NCI-H526 (cell line): ENCODE data around the gene CSTF1.
"Not testable (repeated sequence)": the region's sequence is repeated elsewhere in the genome, so short reads cannot be mapped to it uniquely, and the experiment has no call there.

Experiments
- DNase-seq, 2 experiments: peaks; one replicate each; lab custom pipeline; 2025; lab: John Stamatoyannopoulos, UW

The CSTF1 gene

GRCh38 chr20:56369179-56369578 lies 23.3 kb upstream of the CSTF1 start:
- no peak for DNase-seq

DNA sequence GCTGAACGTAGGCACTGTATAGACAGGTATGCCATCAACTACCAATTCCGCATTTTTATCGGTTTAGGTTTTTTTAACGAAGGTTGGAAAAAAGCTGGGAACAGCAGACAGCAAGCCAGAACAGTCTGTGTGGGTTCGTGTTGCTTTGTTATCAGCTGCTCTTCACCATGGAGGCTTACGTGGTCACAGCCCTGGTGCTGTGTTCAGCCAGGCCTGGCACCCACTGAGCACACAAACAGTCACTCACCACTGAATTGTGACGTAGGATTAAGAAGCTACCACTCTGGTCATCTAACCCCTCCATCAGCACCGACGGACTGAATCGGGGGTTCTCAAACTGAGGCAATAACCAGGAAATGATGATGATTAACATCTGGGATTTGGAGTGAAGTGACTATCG lies 20.5 kb upstream of the CSTF1 start:
- DNase-seq, result no peak

GRCh38 chr20:56372850-56373249 lies 19.6 kb upstream of the CSTF1 start:
- DNase-seq, result no peak

DNA sequence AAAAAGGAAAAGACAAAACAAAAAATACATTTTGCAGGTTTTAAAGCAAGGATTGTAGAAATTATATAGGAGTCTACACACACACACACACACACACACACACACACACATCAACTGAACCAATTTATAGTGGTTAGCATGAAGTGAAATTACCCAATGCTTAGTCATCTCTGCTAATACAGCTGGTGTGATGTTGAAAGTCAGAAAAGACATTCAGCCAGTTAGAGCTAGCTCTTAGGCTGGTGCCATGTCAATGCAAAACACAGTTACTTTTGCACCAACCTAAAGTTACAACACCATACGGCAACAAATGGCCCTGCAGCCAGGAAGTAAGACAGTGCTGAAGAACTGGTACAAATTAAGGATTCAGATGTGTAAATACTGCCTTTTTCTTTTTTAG lies 18.5 kb upstream of the CSTF1 start:
- no peak for DNase-seq

DNA sequence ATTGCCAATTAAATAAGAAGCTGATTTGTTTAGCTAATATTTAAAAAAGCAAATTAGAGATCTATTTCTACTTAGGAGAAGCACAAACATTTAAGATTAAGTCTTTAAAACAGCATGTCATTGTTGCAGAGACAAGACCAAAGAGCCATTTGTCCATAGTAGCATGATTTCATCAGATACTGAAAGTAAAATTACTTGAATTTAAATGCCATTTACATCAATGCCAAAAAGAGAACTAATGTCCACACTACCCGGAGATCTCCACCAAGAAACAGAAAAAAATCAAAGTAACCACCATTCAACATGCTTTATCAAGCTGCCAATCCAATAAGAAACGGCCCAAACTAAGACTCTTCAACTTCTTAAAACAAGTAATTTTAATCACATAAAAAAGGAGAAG lies 16.1 kb upstream of the CSTF1 start:
- DNase-seq, result no peak

DNA sequence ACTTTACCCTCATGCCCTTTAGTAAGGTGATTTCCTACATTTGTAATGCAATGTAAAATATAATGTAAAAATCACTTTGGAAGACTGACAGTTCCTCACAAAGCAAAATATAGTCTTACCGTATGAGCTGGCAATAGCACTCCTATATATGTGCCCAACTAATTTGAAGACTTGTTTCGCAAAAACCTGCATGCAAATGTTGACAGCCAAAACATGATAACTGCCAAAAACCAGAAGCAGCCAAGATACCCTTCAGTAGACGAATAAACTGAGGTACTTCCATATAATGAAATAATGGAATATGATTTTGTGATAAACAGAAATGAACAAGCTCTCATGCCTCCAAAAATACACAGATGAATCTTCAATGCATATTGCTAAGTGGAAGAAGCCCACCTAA lies 14.1 kb upstream of the CSTF1 start:
- DNase-seq, result no peak

DNA sequence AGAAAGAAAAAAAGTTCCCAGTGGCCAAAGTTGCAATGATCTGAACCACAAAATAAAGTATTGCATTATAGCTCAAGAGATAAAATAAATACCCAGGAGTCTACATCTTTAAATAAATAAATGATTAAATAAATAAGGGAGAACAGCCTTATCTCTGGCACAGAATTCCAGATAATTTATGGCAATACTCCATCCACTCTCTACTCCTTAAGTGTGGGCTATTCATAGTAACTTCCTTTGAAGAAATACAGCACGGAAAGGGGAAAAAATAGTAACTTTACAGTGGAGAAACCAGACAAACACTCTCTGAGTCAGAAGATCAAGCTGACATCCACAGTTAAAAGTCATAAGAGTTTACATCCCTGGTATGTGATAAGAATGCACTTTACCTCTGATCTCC lies 12.1 kb upstream of the CSTF1 start:
- DNase-seq, result no peak

DNA sequence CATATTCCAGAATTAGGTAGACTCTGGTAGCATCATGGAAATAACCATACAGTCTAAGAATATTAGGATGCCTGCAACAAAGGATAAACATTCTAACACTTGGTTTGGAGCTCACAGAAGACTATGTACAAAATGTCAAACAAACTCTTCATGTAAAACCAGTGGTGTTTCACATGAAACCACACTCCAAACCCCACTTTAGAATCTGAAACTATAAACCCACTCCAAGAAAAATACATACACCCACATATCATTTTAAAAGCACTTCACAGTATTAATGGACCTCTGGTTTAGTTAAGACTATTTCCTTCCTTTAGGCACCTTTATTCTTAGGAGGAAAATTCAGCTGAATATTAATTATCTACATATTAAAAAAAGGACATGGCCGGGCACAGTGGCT lies 10.9 kb upstream of the CSTF1 start:
- no peak for DNase-seq

GRCh38 chr20:56382696-56383095 lies 9.7 kb upstream of the CSTF1 start:
- DNase-seq, result no peak

DNA sequence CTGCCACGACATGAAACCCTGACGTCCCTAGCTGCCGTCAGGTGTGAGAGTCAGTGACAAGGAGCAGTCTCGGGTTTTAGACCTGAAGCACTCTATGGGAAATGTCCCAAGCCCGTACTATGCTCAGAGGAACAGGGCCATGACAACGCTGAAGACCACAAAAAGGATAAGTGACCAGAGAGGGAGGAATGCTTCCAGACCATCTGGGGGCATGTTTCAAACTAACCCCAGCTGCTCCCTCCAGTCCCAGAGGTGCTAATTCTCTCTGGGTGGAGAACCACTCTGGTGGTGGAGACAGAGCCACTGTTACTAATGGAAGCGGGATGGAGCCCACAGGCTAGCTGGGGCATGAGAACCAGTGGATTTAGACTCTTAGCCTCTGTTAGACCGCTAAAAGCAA lies 9.1 kb upstream of the CSTF1 start:
- DNase-seq, result no peak

DNA sequence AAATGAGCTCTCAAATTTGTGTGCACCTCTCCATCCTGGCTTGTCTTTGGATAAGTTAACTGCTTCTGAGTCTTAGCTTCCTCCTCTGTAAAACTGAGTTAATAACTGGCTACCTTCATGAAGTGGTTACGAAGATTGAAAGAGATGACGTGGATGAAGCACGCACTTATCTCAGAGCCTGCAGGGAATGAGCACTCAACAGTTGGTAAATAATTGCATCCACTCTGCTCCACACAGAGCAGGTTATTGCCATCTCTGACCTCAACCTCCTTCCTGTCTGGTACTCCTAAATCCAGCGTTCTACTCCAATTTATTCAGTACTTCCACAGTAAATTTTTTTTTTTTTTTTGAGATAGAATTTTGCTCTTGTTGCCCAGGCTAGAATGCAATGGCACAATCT lies 7.3 kb upstream of the CSTF1 start:
- DNase-seq, result no peak

DNA sequence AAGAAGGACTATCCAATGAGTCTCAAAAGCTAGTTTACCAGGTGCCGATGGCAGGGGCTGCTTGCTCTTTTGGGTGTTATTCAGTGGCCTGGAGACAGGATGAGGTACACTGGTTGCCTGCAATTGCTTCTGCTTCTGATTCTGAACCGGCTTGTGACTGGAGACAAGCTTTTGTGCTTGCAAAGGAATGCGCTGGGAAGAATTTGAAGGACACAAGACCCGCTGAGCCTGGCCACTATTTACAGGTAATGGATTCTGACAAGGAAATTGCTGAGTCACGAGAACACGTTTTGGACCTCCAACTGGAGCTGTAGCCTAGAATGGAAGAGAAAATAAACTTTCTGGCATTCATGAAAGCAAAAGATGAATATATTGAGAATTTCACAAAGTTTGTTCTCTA lies 6.2 kb upstream of the CSTF1 start:
- no peak for DNase-seq

GRCh38 chr20:56388882-56389281 lies 3.6 kb upstream of the CSTF1 start:
- no peak for DNase-seq

GRCh38 chr20:56389807-56390206 lies 2.6 kb upstream of the CSTF1 start:
- DNase-seq, result no peak

DNA sequence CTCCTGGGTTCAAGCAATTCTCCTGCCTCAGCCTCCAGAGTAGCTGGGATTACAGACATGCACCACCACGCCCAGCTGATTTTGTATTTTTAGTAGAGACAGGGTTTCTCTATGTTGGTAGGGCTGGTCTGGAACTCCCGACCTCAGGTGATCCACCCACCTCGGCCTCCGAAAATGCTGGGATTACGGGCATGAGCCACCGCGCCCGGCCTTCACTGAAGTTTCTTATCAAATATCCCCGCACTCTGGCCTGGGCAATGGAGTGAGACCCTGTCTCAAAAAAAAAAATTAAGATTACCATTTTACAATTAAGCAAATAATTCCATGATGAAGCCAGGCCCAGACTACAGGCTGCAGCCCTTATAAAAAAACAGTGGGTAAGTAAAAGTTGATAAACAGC lies 2.0 kb upstream of the CSTF1 start:
- not testable (repeated sequence) for DNase-seq

DNA sequence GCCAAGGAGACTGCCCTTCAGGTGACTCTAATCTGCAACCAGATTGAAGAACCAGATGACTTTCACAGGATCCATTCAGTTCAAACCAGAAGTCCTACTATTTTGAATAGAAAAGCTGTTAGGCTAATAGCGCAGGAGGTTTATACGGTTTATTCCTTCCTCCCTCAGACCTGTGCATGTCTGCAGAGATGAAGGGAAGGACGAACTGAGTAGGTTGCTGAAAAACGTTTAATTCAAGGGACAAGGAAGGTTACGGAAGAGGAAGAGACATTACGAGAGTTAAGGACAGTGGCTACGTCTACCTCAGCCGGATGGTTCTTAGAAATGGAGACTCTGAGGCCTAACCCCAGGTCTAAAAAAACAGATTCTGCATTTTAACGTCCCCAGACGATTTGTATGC lies 1.4 kb upstream of the CSTF1 start:
- DNase-seq, result peak in 1 of 2 experiments; percentile 24

GRCh38 chr20:56391596-56392131 lies 781 bp upstream of the CSTF1 start:
- peak in 1 of 2 experiments; percentile 48 for DNase-seq

DNA sequence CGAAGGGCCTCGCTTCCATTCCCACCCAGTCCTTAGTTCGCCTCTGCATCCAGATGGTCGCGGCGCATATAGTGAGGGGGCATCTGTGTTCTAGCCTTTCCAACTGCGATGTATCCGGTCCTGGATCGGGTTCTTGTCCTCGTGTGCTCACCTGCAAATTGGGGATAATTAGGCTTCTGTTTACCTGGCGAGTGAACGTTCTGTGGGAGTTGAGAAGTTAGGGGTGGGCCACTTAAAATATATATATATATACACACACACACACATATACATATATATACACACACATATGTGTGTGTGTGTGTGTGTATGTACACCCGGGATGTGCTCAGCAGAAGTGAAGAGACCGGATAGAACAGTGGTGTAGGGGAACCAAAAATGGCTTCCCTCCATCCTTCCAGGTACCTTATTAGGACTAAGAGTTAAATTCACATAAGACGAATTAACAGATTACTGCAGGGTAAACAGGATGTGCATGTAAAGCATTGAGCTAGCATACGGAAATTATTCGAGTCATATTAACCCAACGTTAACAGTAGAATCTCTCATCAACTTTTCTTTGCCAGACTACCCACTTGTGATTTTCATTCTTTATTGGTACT lies 537 bp downstream of the CSTF1 start:
- DNase-seq, result no peak

DNA sequence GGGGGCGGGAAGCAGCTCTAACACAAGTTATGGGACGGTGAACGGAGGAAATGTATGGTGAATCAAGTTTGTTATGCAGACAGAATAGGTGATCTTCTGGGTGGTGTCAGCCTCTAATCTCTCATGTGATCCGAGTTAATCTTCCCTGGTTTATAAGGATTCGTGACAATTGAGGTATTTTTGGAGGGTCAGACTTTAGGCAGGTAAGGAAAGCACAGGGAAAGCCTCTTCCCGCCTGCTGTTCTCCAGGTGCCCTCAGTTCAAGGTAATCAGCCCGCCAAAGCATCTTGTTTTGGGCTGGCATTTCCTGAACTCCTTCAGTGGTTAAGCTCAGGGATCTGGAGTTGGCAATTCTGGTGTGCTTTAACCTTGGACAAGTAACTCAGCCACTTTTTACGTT lies 1.2 kb downstream of the CSTF1 start:
- no peak for DNase-seq

GRCh38 chr20:56395166-56395565 lies 2.7 kb downstream of the CSTF1 start:
- DNase-seq, result no peak

GRCh38 chr20:56400001-56400640 lies 7.7 kb downstream of the CSTF1 start:
- peak; percentile 13 to 75 for DNase-seq

DNA sequence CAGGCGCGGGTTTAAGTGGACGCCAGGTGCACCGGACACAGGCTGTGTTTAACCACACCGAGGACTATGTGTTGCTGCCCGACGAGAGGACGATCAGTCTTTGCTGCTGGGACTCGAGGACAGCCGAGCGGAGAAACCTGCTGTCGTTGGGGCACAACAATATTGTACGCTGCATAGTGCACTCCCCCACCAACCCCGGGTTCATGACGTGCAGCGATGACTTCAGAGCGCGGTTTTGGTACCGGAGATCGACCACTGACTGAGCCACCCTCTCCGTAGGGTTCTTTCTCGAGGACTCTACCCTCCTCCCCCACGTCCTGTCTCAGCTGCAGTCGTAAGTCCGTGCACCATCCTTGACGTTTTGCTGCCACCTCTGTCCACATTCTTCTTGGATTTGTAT lies 11.0 kb downstream of the CSTF1 start:
- DNase-seq, result no peak

- not testable (repeated sequence) for DNase-seq
These were observed 12.9 kb downstream of the CSTF1 start for GRCh38 chr20:56405356-56405755.

- DNase-seq, result no peak
These were observed 14.5 kb downstream of the CSTF1 start for GRCh38 chr20:56406910-56407309.
